ENCODE measurements around the gene PRKCE. TPM values are rescaled to one million over a fixed set of nuclear protein-coding genes. Genes with fewer than 3 reads are reported as not detected.

The PRKCE gene
- total and polyA plus RNA-seq, 7 donors, result 3.0 to 21.9 (median 15.8) TPM

- H3K27me3 ChIP-seq, result no peaks in the 10 kb centered on the region
Measured at GRCh38 chr2:45720210-45720609, 68.7 kb downstream of the PRKCE start.

GRCh38 chr2:45721150-45721549 is 69.7 kb downstream of the PRKCE start:
- Histone ChIP-seq H3K36me3 (no peaks in the 10 kb centered on the region), H3K4me3 (no peak overlapping the region), H3K27ac (no peak overlapping the region), H3K9me3 (no peaks in the 10 kb centered on the region), H3K4me1 (peaks cover 0 to 26% (median 15%) of the 10 kb centered on the region in 4 donors), H3K27me3 (no peaks in the 10 kb centered on the region)
- DNase-seq, result no peak
- intact Hi-C loops (cut with DNase I), result no loop called here
- 91 to 98% methylated on average over 1 of the region's 1 CpG for WGBS, 2 donors
- no peak for TF ChIP-seq EP300 (IDR thresholded peaks at IDR 0.05)
- no peak for TF ChIP-seq POLR2A (IDR thresholded peaks at IDR 0.05)
- TF ChIP-seq CTCF (IDR thresholded peaks at IDR 0.05), result no peak
- no peak for TF ChIP-seq POLR2AphosphoS5 (IDR thresholded peaks at IDR 0.05)

More at GRCh38 chr2:45720210-45720609, 68.7 kb downstream of the PRKCE start:
- intact Hi-C loops (cut with DNase I), result no loop called here
- peaks cover 0 to 26% (median 15%) of the 10 kb centered on the region in 4 donors for H3K4me1 ChIP-seq
- no peaks in the 10 kb centered on the region for H3K36me3 ChIP-seq
- no peak overlapping the region for H3K4me3 ChIP-seq
- no peak for TF ChIP-seq CTCF (IDR thresholded peaks at IDR 0.05)
- TF ChIP-seq EP300 (IDR thresholded peaks at IDR 0.05), result no peak
- no peak for TF ChIP-seq POLR2A (IDR thresholded peaks at IDR 0.05)
- TF ChIP-seq POLR2AphosphoS5 (IDR thresholded peaks at IDR 0.05), result no peak
- H3K27ac ChIP-seq, result no peak overlapping the region
- DNase-seq, result no peak
- no peaks in the 10 kb centered on the region for H3K9me3 ChIP-seq
- 96% methylated on average over 6 of the region's 6 CpGs for WGBS, 2 donors

- H3K36me3 ChIP-seq, result no peaks in the 10 kb centered on the region
- 53 to 87% methylated on average over 5 of the region's 5 CpGs for WGBS, 2 donors
- no peak overlapping the region for H3K27ac ChIP-seq
- TF ChIP-seq EP300 (IDR thresholded peaks at IDR 0.05) (no peak), POLR2AphosphoS5 (IDR thresholded peaks at IDR 0.05) (no peak), CTCF (IDR thresholded peaks at IDR 0.05) (no peak), POLR2A (IDR thresholded peaks at IDR 0.05) (no peak)
- H3K9me3 ChIP-seq, result no peaks in the 10 kb centered on the region
- DNase-seq, result no peak
- no peak overlapping the region for H3K4me3 ChIP-seq
- peaks cover 0 to 26% (median 15%) of the 10 kb centered on the region in 4 donors for H3K4me1 ChIP-seq
- intact Hi-C loops (cut with DNase I), result no loop called here
- H3K27me3 ChIP-seq, result no peaks in the 10 kb centered on the region
Measured at GRCh38 chr2:45722477-45722876, 71.0 kb downstream of the PRKCE start.

- Histone ChIP-seq H3K27me3 (no peaks in the 10 kb centered on the region), H3K9me3 (no peaks in the 10 kb centered on the region), H3K27ac (peak overlapping the region in 1 of 4 donors; percentile 3), H3K4me1 (peaks cover 0 to 26% (median 15%) of the 10 kb centered on the region in 4 donors), H3K36me3 (no peaks in the 10 kb centered on the region), H3K4me3 (no peak overlapping the region)
- DNase-seq, result no peak
- 28 to 77% methylated on average over 2 of the region's 2 CpGs for WGBS, 2 donors
- intact Hi-C loops (cut with DNase I), result no loop called here
- TF ChIP-seq EP300 (IDR thresholded peaks at IDR 0.05) (no peak), POLR2AphosphoS5 (IDR thresholded peaks at IDR 0.05) (no peak), CTCF (IDR thresholded peaks at IDR 0.05) (no peak), POLR2A (IDR thresholded peaks at IDR 0.05) (no peak)
Measured at GRCh38 chr2:45723857-45724256, 72.4 kb downstream of the PRKCE start.

GRCh38 chr2:45724335-45724734 is 72.9 kb downstream of the PRKCE start:
- DNase-seq, result no peak
- Histone ChIP-seq H3K4me3 (no peak overlapping the region), H3K27ac (peak overlapping the region in 2 of 4 donors; percentile 3 to 23), H3K36me3 (no peaks in the 10 kb centered on the region), H3K4me1 (peaks cover 0 to 26% (median 15%) of the 10 kb centered on the region in 4 donors), H3K9me3 (no peaks in the 10 kb centered on the region), H3K27me3 (no peaks in the 10 kb centered on the region)
- 13 to 41% methylated on average over 2 of the region's 2 CpGs for WGBS, 2 donors
- no peak for TF ChIP-seq EP300 (IDR thresholded peaks at IDR 0.05)
- intact Hi-C loops (cut with DNase I), result no loop called here

Data from sigmoid colon (tissue), 7 donors.